IPS DF 4.7 (cell line): ENCODE data around the gene ITGB8.

ENCODE experiments used
- DNase-seq: peaks from one replicate; pipeline ENCODE4 v3.0.0-alpha.2; 2013; ENCODE audit warnings: low spot score; ENCODE audit errors: extremely low read depth

The ITGB8 gene

DNA sequence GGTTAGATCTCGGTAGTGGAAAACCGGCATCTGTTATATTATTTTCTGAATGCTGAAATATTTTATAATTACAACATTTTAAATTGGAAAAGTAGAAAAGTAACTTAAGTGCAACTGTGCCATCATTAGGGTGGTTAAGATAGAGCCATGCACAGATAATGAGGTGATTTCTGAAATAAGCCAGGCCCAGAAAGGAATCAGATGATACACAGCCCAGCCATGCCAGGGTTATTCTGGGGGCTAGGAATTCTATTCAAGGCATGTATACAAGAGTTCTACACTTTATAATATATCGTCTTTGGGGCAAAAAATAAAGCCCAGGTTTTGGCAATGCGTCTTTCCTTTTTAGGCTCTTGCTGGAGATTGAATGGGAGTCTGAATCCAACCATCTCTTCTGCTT lies 128.7 kb downstream of the ITGB8 start:
- DNase-seq, result no peak

DNA sequence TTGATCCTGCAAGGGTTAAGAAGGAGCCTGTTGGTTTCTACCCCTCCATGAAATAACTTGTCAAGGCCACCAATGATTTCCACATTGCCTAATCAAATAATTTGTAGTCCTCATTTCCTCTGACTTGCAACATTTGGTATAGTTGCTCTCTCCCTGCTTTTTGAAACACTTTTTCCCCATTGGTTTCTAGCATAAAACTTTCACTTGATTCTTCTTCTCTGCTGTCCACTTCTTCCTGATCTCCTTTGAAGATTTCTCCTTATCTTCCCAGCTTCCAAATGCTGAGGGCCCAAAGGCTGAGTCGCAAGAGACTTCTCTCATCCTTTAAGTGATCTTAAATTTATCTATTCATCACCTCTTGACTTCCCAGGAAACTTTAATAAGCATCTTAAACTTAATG lies 134.2 kb downstream of the ITGB8 start:
- DNase-seq, result no peak
